NCI-H345 (cell line): ENCODE data around the gene MTAP.

Source experiments
- DNase-seq: peaks from one replicate; lab custom pipeline; 2025; lab: John Stamatoyannopoulos, UW

MTAP gene

GRCh38 chr9:21852754-21853153, 50.3 kb downstream of the MTAP start:
- no peak for DNase-seq

GRCh38 chr9:21853414-21853813, 51.0 kb downstream of the MTAP start:
- no peak for DNase-seq

- DNase-seq, result no peak
Observed at GRCh38 chr9:21854119-21854518, 51.7 kb downstream of the MTAP start.

GRCh38 chr9:21854594-21854993, 52.2 kb downstream of the MTAP start:
- no peak for DNase-seq

- no peak for DNase-seq
Observed at GRCh38 chr9:21856301-21857094, 54.1 kb downstream of the MTAP start.

GRCh38 chr9:21862871-21863270, 60.4 kb downstream of the MTAP start:
- DNase-seq, result no peak

- DNase-seq, result no peak
Observed at GRCh38 chr9:21864505-21864904, 62.1 kb downstream of the MTAP start.

- no peak for DNase-seq
Observed at GRCh38 chr9:21866302-21866701, 63.9 kb downstream of the MTAP start.

- DNase-seq, result no peak
Observed at GRCh38 chr9:21871256-21871975, 69.0 kb downstream of the MTAP start.

- DNase-seq, result no peak
Observed at GRCh38 chr9:21872696-21873095, 70.3 kb downstream of the MTAP start.

- DNase-seq, result no peak
Observed at GRCh38 chr9:21873540-21874221, 71.2 kb downstream of the MTAP start.

- no peak for DNase-seq
Observed at GRCh38 chr9:21875893-21876292, 73.5 kb downstream of the MTAP start.

- DNase-seq, result no peak
Observed at GRCh38 chr9:21883642-21884041, 81.2 kb downstream of the MTAP start.

- no peak for DNase-seq
Observed at GRCh38 chr9:21889673-21890072, 87.2 kb downstream of the MTAP start.

GRCh38 chr9:21890696-21891095, 88.3 kb downstream of the MTAP start:
- no peak for DNase-seq

GRCh38 chr9:21901546-21901945, 99.1 kb downstream of the MTAP start:
- no peak for DNase-seq

- no peak for DNase-seq
Observed at GRCh38 chr9:21902136-21902535, 99.7 kb downstream of the MTAP start.

- DNase-seq, result no peak
Observed at GRCh38 chr9:21903380-21903965, 101.0 kb downstream of the MTAP start.

- no peak for DNase-seq
Observed at GRCh38 chr9:21904371-21904770, 101.9 kb downstream of the MTAP start.

GRCh38 chr9:21904776-21905175, 102.3 kb downstream of the MTAP start:
- no peak for DNase-seq

GRCh38 chr9:21906213-21906612, 103.8 kb downstream of the MTAP start:
- DNase-seq, result no peak

GRCh38 chr9:21906881-21907280, 104.4 kb downstream of the MTAP start:
- no peak for DNase-seq
